ENCODE measurements around the gene PPP2R5C.
"Not testable (repeated sequence)": the region's sequence is repeated elsewhere in the genome, so short reads cannot be mapped to it uniquely, and the experiment has no call there.

Gene PPP2R5C

DNA sequence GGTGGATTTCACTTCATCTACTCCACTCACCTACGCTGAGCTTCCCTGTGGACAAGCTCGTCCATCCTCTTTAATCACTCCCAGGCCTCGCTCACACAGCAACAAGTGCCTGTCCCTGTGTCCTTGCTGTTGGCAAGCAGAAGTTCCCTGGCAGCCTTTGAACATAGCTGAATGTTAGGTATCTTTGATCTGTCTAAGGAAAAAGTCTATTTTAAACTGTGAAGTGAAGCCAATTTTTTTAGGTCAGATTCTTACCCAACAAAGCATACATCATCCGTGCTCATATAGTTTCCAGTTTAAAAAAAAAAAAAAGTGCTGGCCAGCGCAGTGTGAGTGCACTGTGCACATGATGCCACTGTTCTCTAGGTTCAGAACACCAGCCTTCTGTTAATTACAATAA lies 36.3 kb downstream of the PPP2R5C start:
- Histone ChIP-seq H3K4me1 (ENCODE audit: control insufficient read depth, insufficient read depth, low read length) (no peaks in the 10 kb centered on the region), H3K4me3 (ENCODE audit: low read depth, low read length) (no peak overlapping the region), H3K9me3 (ENCODE audit: control insufficient read depth, insufficient read depth, low read length) (no peaks in the 10 kb centered on the region), H3K27me3 (ENCODE audit: control insufficient read depth, insufficient read depth, low read length) (no peaks in the 10 kb centered on the region), H3K9ac (ENCODE audit: low read depth, low read length) (no peak overlapping the region), H3K36me3 (ENCODE audit: control insufficient read depth, insufficient read depth, low read length) (no peaks in the 10 kb centered on the region)

- H3K4me1 ChIP-seq (ENCODE audit: control insufficient read depth, insufficient read depth, low read length); H3K4me3 ChIP-seq (ENCODE audit: low read depth, low read length); H3K27me3 ChIP-seq (ENCODE audit: control insufficient read depth, insufficient read depth, low read length); H3K36me3 ChIP-seq (ENCODE audit: control insufficient read depth, insufficient read depth, low read length); H3K9me3 ChIP-seq (ENCODE audit: control insufficient read depth, insufficient read depth, low read length); H3K9ac ChIP-seq (ENCODE audit: low read depth, low read length): not testable (repeated sequence)
These were observed 42.9 kb downstream of the PPP2R5C start for GRCh38 chr14:101804373-101804772.

DNA sequence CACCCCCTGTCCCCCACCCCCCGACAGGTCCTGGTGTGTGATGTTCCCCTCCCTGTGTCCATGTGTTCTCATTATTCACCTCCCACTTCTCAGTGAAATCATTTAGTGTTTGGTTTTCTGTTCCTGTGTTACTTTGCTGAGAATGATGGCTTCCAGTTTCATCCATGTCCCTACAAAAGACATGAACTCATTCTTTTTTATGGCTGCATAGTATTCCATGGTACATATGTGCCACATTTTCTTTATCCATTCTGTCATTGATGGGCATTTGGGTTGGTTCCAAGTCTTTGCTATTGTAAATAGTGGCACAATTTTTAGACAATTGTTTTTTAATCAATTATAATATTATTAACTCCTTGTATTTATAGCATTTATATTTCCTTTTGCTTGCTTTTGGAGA lies 44.7 kb downstream of the PPP2R5C start:
- not testable (repeated sequence) for H3K36me3 ChIP-seq (ENCODE audit: control insufficient read depth, insufficient read depth, low read length); H3K4me3 ChIP-seq (ENCODE audit: low read depth, low read length); H3K4me1 ChIP-seq (ENCODE audit: control insufficient read depth, insufficient read depth, low read length); H3K9me3 ChIP-seq (ENCODE audit: control insufficient read depth, insufficient read depth, low read length); H3K9ac ChIP-seq (ENCODE audit: low read depth, low read length); H3K27me3 ChIP-seq (ENCODE audit: control insufficient read depth, insufficient read depth, low read length)

GRCh38 chr14:101808020-101808641 lies 46.6 kb downstream of the PPP2R5C start:
- H3K9ac ChIP-seq (ENCODE audit: low read depth, low read length): no peak overlapping the region

GRCh38 chr14:101808894-101809670 lies 47.6 kb downstream of the PPP2R5C start:
- Histone ChIP-seq H3K4me3 (ENCODE audit: low read depth, low read length) (peak overlapping the region; percentile 94), H3K4me1 (ENCODE audit: control insufficient read depth, insufficient read depth, low read length) (peaks cover 5% of the 10 kb centered on the region), H3K9ac (ENCODE audit: low read depth, low read length) (peak overlapping the region; percentile 40), H3K9me3 (ENCODE audit: control insufficient read depth, insufficient read depth, low read length) (no peaks in the 10 kb centered on the region), H3K36me3 (ENCODE audit: control insufficient read depth, insufficient read depth, low read length) (no peaks in the 10 kb centered on the region), H3K27me3 (ENCODE audit: control insufficient read depth, insufficient read depth, low read length) (no peaks in the 10 kb centered on the region)

More at GRCh38 chr14:101808020-101808641, 46.6 kb downstream of the PPP2R5C start:
- Histone ChIP-seq H3K27me3 (ENCODE audit: control insufficient read depth, insufficient read depth, low read length) (no peaks in the 10 kb centered on the region), H3K4me3 (ENCODE audit: low read depth, low read length) (no peak overlapping the region), H3K4me1 (ENCODE audit: control insufficient read depth, insufficient read depth, low read length) (peaks cover 5% of the 10 kb centered on the region), H3K36me3 (ENCODE audit: control insufficient read depth, insufficient read depth, low read length) (no peaks in the 10 kb centered on the region), H3K9me3 (ENCODE audit: control insufficient read depth, insufficient read depth, low read length) (no peaks in the 10 kb centered on the region)

DNA sequence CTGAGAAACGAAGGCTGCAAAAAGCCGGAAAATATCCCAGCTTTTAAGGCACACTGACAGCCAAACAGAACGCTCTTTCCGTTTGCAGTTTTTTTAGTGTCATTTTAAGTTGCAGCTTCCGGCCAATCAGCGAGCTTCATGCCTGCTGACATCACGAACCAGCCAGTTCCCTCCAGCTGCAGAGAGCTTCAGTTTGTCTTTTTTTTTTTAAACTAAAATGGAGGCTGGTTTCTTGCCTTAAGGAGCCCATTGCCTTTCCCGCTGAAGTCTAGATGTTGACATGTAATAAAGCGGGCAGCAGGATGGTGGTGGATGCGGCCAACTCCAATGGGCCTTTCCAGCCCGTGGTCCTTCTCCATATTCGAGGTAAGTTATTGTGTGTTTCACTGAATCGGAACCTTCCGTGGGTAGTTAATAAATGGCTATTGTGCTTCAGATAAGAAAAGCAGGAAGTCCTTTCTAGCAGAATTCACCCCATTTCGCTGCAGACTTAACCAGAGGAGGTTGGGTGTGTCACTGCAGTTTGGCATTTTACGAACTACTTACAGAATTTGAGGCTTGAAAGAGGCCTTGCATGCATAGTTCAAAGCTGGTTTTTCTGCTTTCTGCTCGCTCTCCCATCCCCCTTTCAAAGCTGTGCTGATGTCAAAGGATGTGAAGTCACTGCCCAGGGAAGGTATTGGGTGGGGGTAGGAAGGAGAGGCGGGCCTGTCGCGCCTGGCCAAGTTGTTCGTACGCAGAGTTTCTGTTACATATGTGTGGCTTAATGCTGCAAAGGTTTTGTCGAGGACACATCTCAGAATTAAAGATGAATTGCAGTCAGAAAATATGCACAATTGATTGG lies 48.4 kb downstream of the PPP2R5C start:
- Histone ChIP-seq H3K4me3 (ENCODE audit: low read depth, low read length) (peak overlapping the region; percentile 94), H3K27me3 (ENCODE audit: control insufficient read depth, insufficient read depth, low read length) (no peaks in the 10 kb centered on the region), H3K36me3 (ENCODE audit: control insufficient read depth, insufficient read depth, low read length) (no peaks in the 10 kb centered on the region), H3K9me3 (ENCODE audit: control insufficient read depth, insufficient read depth, low read length) (no peaks in the 10 kb centered on the region), H3K4me1 (ENCODE audit: control insufficient read depth, insufficient read depth, low read length) (peaks cover 5% of the 10 kb centered on the region), H3K9ac (ENCODE audit: low read depth, low read length) (peak overlapping the region; percentile 92)

DNA sequence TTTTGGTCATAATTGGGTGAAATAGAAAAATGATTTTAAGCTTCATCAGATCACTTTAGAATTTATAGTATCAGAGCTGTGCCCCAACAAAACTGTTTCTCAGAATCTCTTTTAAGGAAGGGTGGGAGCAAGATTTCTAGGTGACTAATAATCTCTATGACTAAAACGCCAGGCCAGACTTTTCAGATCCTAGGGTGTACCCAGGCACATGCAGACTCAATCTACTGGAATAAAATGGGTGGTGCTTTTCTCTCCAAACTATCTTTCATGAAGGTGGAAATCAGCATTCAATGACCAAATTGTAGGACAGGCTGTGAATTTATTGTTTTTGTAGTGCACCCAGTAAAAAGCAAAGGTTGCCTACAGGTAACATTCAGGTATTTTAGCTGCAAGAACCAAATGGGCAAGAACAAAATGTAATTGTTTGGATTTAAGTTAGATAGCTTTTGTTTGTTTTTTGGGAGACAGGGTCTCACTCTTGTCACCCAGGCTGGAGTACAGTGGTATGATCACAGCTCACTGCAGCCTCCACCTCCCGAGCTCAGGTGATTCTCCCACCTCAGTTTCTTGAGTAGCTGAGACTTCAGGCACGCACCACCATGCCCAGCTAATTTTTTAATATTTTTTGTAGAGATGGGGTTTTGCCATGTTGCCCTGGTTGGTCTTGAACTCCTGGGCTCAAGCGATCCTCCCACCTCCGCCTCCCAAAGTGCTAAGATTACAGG lies 49.5 kb downstream of the PPP2R5C start:
- Histone ChIP-seq H3K9me3 (ENCODE audit: control insufficient read depth, insufficient read depth, low read length) (no peaks in the 10 kb centered on the region), H3K4me1 (ENCODE audit: control insufficient read depth, insufficient read depth, low read length) (peaks cover 5% of the 10 kb centered on the region), H3K27me3 (ENCODE audit: control insufficient read depth, insufficient read depth, low read length) (no peaks in the 10 kb centered on the region), H3K36me3 (ENCODE audit: control insufficient read depth, insufficient read depth, low read length) (no peaks in the 10 kb centered on the region), H3K4me3 (ENCODE audit: low read depth, low read length) (peak overlapping the region; percentile 94), H3K9ac (ENCODE audit: low read depth, low read length) (peak overlapping the region; percentile 42)

DNA sequence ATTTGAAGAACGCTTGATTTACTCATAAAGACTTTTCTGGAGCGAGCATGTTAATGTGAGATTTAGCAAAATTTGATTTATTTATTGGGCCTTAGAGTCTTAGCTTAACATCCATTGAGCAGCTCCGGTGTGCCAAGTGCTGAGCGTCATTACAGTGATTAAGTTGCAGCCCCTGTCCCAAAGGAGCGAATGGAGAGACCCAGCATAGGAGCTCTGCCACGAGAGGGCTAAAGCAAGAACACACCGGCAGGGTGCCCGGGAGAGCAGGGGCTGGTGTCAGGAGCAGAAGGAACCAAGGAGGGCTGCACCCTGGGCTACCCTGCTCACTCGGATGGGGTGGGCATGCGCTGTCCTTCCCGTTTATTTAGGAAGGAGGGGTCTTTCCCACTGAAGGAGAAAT lies 50.6 kb downstream of the PPP2R5C start:
- Histone ChIP-seq H3K9me3 (ENCODE audit: control insufficient read depth, insufficient read depth, low read length) (no peaks in the 10 kb centered on the region), H3K27me3 (ENCODE audit: control insufficient read depth, insufficient read depth, low read length) (no peaks in the 10 kb centered on the region), H3K4me1 (ENCODE audit: control insufficient read depth, insufficient read depth, low read length) (peaks cover 5% of the 10 kb centered on the region), H3K36me3 (ENCODE audit: control insufficient read depth, insufficient read depth, low read length) (no peaks in the 10 kb centered on the region), H3K9ac (ENCODE audit: low read depth, low read length) (no peak overlapping the region), H3K4me3 (ENCODE audit: low read depth, low read length) (no peak overlapping the region)

- no peaks in the 10 kb centered on the region for H3K36me3 ChIP-seq (ENCODE audit: control insufficient read depth, insufficient read depth, low read length)
- peaks cover 3% of the 10 kb centered on the region for H3K4me1 ChIP-seq (ENCODE audit: control insufficient read depth, insufficient read depth, low read length)
- no peak overlapping the region for H3K9ac ChIP-seq (ENCODE audit: low read depth, low read length)
- no peaks in the 10 kb centered on the region for H3K9me3 ChIP-seq (ENCODE audit: control insufficient read depth, insufficient read depth, low read length)
- H3K4me3 ChIP-seq (ENCODE audit: low read depth, low read length): no peak overlapping the region
- no peaks in the 10 kb centered on the region for H3K27me3 ChIP-seq (ENCODE audit: control insufficient read depth, insufficient read depth, low read length)
These were observed 51.8 kb downstream of the PPP2R5C start for GRCh38 chr14:101813171-101813759.

- Histone ChIP-seq H3K27me3 (ENCODE audit: control insufficient read depth, insufficient read depth, low read length) (no peaks in the 10 kb centered on the region), H3K9ac (ENCODE audit: low read depth, low read length) (no peak overlapping the region), H3K9me3 (ENCODE audit: control insufficient read depth, insufficient read depth, low read length) (no peaks in the 10 kb centered on the region), H3K4me3 (ENCODE audit: low read depth, low read length) (no peak overlapping the region), H3K36me3 (ENCODE audit: control insufficient read depth, insufficient read depth, low read length) (no peaks in the 10 kb centered on the region), H3K4me1 (ENCODE audit: control insufficient read depth, insufficient read depth, low read length) (peaks cover 2% of the 10 kb centered on the region)
These were observed 52.3 kb downstream of the PPP2R5C start for GRCh38 chr14:101813833-101814232.

GRCh38 chr14:101814934-101815333 lies 53.4 kb downstream of the PPP2R5C start:
- H3K9me3 ChIP-seq (ENCODE audit: control insufficient read depth, insufficient read depth, low read length): no peaks in the 10 kb centered on the region
- H3K4me3 ChIP-seq (ENCODE audit: low read depth, low read length): no peak overlapping the region
- H3K4me1 ChIP-seq (ENCODE audit: control insufficient read depth, insufficient read depth, low read length): peaks cover 2% of the 10 kb centered on the region
- no peak overlapping the region for H3K9ac ChIP-seq (ENCODE audit: low read depth, low read length)
- no peaks in the 10 kb centered on the region for H3K36me3 ChIP-seq (ENCODE audit: control insufficient read depth, insufficient read depth, low read length)
- H3K27me3 ChIP-seq (ENCODE audit: control insufficient read depth, insufficient read depth, low read length): no peaks in the 10 kb centered on the region

Measured in iPS-15b (cell line).